BE2C (cell line): ENCODE measurements around the gene GABBR2.
"Not testable (repeated sequence)": the region's sequence is repeated elsewhere in the genome, so short reads cannot be mapped to it uniquely, and the experiment has no call there.

Experiments
- DNase-seq: peaks from one replicate; pipeline ENCODE4 v3.0.0-alpha.2; 2020
- H3K27me3 ChIP-seq: fragments of 250-450 bp; sonication (Bioruptor Pico); 2 replicates; pipeline ENCODE4 v1.5.1; 2020; ENCODE audit warnings: mild to moderate bottlenecking
- H3K36me3 ChIP-seq: fragments of 250-450 bp; sonication (Bioruptor Pico); 2 replicates; pipeline ENCODE4 v1.5.1; 2020; ENCODE audit warnings: mild to moderate bottlenecking
- H3K4me1 ChIP-seq: fragments of 250-450 bp; sonication (Bioruptor Pico); 2 replicates; pipeline ENCODE4 v1.5.1; 2020
- H3K4me3 ChIP-seq: 2 replicates; pipeline ENCODE4 v1.5.1; 2011; ENCODE audit warnings: low read depth, low read length
- H3K9me3 ChIP-seq: fragments of 250-450 bp; sonication (Bioruptor Pico); 2 replicates; pipeline ENCODE4 v1.5.1; 2020
- CTCF ChIP-seq: IDR thresholded peaks from 2 replicates; pipeline ENCODE4 v1.5.1; 2012; ENCODE audit warnings: mild to moderate bottlenecking, low read depth, low read length

The GABBR2 gene

GRCh38 chr9:98515506-98516204 is 193.1 kb downstream of the GABBR2 start:
- TF ChIP-seq CTCF = no peak

GRCh38 chr9:98514841-98515240 is 193.9 kb downstream of the GABBR2 start:
- no peak overlapping the region for H3K4me3 ChIP-seq
- DNase-seq = no peak
- H3K36me3 ChIP-seq = no peaks in the 10 kb centered on the region
- no peaks in the 10 kb centered on the region for H3K9me3 ChIP-seq
- no peak for TF ChIP-seq CTCF
- H3K27me3 ChIP-seq = no peaks in the 10 kb centered on the region
- no peaks in the 10 kb centered on the region for H3K4me1 ChIP-seq

More at GRCh38 chr9:98515506-98516204, 193.1 kb downstream of the GABBR2 start:
- DNase-seq = no peak
- H3K4me3 ChIP-seq = no peak overlapping the region
- no peaks in the 10 kb centered on the region for H3K9me3 ChIP-seq
- H3K4me1 ChIP-seq = no peaks in the 10 kb centered on the region
- H3K36me3 ChIP-seq = no peaks in the 10 kb centered on the region
- no peaks in the 10 kb centered on the region for H3K27me3 ChIP-seq

- H3K4me3 ChIP-seq, H3K36me3 ChIP-seq, DNase-seq, H3K27me3 ChIP-seq, H3K4me1 ChIP-seq, H3K9me3 ChIP-seq: not testable (repeated sequence)
These were observed 200.4 kb downstream of the GABBR2 start for GRCh38 chr9:98508217-98508919.

- DNase-seq = no peak
- TF ChIP-seq CTCF = no peak
- H3K36me3 ChIP-seq = no peaks in the 10 kb centered on the region
- H3K4me3 ChIP-seq = no peak overlapping the region
- no peaks in the 10 kb centered on the region for H3K4me1 ChIP-seq
- H3K27me3 ChIP-seq = no peaks in the 10 kb centered on the region
- H3K9me3 ChIP-seq = no peaks in the 10 kb centered on the region
These were observed 202.2 kb downstream of the GABBR2 start for GRCh38 chr9:98506422-98507054.

GRCh38 chr9:98504298-98505282 is 204.1 kb downstream of the GABBR2 start:
- H3K27me3 ChIP-seq = no peaks in the 10 kb centered on the region; the same call in 1 of the 2 replicates
- no peak for DNase-seq
- no peaks in the 10 kb centered on the region for H3K36me3 ChIP-seq
- H3K4me3 ChIP-seq = no peak overlapping the region
- no peaks in the 10 kb centered on the region for H3K9me3 ChIP-seq
- no peaks in the 10 kb centered on the region for H3K4me1 ChIP-seq
- no peak for TF ChIP-seq CTCF

- H3K4me3 ChIP-seq = no peak overlapping the region
- H3K9me3 ChIP-seq = no peaks in the 10 kb centered on the region
- no peak for TF ChIP-seq CTCF
- no peaks in the 10 kb centered on the region for H3K36me3 ChIP-seq
- H3K27me3 ChIP-seq = no peaks in the 10 kb centered on the region; the same call in 1 of the 2 replicates
- DNase-seq = no peak
- H3K4me1 ChIP-seq = no peaks in the 10 kb centered on the region
These were observed 204.9 kb downstream of the GABBR2 start for GRCh38 chr9:98503867-98504266.
